DOHH2 (cell line): ENCODE data around the gene EMB.
"Not testable (repeated sequence)": the region's sequence is repeated elsewhere in the genome, so short reads cannot be mapped to it uniquely, and the experiment has no call there.

Experiments
- H3F3A ChIP-seq: fragments of 200-600 bp; sonication (generic), shearing (Covaris generic); 2 replicates; pipeline ENCODE4 v1.6.0; 2016; ENCODE audit warnings: antibody characterized with exemption, mild to moderate bottlenecking; ENCODE audit not compliant: control insufficient read depth, insufficient read depth
- H3K27ac ChIP-seq: fragments of 200-600 bp; sonication (generic); 2 replicates; pipeline ENCODE4 v1.5.1; 2014; ENCODE audit warnings: low read depth, mild to moderate bottlenecking, low read length, moderate library complexity
- H3K27me3 ChIP-seq: fragments of 200-600 bp; sonication (generic); 2 replicates; pipeline ENCODE4 v1.6.1; 2014; ENCODE audit warnings: mild to moderate bottlenecking, low read length, mixed read lengths; ENCODE audit not compliant: control insufficient read depth
- H3K36me3 ChIP-seq: fragments of 200-600 bp; sonication (generic); 2 replicates; pipeline ENCODE4 v1.6.1; 2014; ENCODE audit warnings: mild to moderate bottlenecking, low read length, moderate library complexity, mixed read lengths; ENCODE audit not compliant: control insufficient read depth
- H3K4me1 ChIP-seq: fragments of 200-600 bp; sonication (generic); 2 replicates; pipeline ENCODE4 v1.6.1; 2014; ENCODE audit warnings: mild to moderate bottlenecking, low read length, mixed read lengths; ENCODE audit not compliant: control insufficient read depth
- H3K4me2 ChIP-seq: fragments of 200-600 bp; sonication (generic); 2 replicates; pipeline ENCODE4 v1.6.0; 2014; ENCODE audit warnings: mild to moderate bottlenecking, low read length, moderate library complexity
- H3K4me3 ChIP-seq: fragments of 200-600 bp; sonication (generic); 2 replicates; pipeline ENCODE4 v1.5.1; 2014; ENCODE audit warnings: mild to moderate bottlenecking, low read length, mixed read lengths
- H3K79me2 ChIP-seq: fragments of 200-600 bp; sonication (generic); 2 replicates; pipeline ENCODE4 v1.6.1; 2014; ENCODE audit warnings: mild to moderate bottlenecking, low read length, mixed read lengths; ENCODE audit not compliant: control insufficient read depth
- H3K9me2 ChIP-seq: fragments of 200-600 bp; sonication (generic); replicated peaks from 2 replicates; pipeline ENCODE4 v1.6.1; 2014; ENCODE audit warnings: mild to moderate bottlenecking, low read length, mixed read lengths; ENCODE audit not compliant: control insufficient read depth
- H3K9me3 ChIP-seq: fragments of 200-600 bp; sonication (generic); 2 replicates; pipeline ENCODE4 v1.6.1; 2014; ENCODE audit warnings: antibody characterized with exemption, low read length, mixed read lengths; ENCODE audit not compliant: control insufficient read depth, insufficient read depth
- H4K20me1 ChIP-seq: fragments of 200-600 bp; sonication (generic); 2 replicates; pipeline ENCODE4 v1.6.0; 2014; ENCODE audit warnings: low read depth, mild to moderate bottlenecking, antibody characterized with exemption, low read length, moderate library complexity; ENCODE audit not compliant: control insufficient read depth, insufficient read depth
- EZH2phosphoT487 ChIP-seq: fragments of 200-600 bp; sonication (generic); IDR thresholded peaks from 2 replicates; pipeline ENCODE4 v1.6.1; 2017; ENCODE audit warnings: borderline replicate concordance, mild to moderate bottlenecking, antibody characterized with exemption, low read length, moderate library complexity, mixed read lengths
- TF ChIP-seq, protein P1 (sequence below): fragments of 200-600 bp; sonication (generic); IDR thresholded peaks from one replicate; pipeline ENCODE4 v1.5.1; 2014; ENCODE audit warnings: antibody characterized with exemption, mild to moderate bottlenecking, low read depth, low read length; ENCODE audit not compliant: poor library complexity, severe bottlenecking

EMB gene

DNA sequence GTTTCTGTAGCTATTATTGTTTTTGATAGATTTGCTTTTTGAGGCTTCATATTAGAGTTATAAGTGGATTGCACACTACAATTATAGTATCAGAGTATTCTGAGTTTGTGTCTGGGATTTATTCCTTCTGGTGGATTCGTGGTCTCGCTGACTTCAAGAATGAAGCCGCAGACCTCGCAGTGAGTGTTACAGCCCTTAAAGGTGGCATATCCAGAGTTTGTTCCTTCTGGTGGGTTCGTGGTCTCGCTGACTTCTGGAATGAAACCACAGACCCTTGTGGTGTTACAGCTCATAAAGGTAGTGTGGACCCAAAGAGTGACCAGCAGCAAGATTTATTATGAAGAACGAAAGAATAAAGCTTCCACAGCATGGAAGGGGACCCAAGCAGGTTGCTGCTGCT lies 6.9 kb upstream of the EMB start:
- Histone ChIP-seq H3K4me2 (no peak overlapping the region), H3K4me3 (no peak overlapping the region), H3K27me3 (no peaks in the 10 kb centered on the region), H3K27ac (no peak overlapping the region), H3K4me1 (peaks cover 65% of the 10 kb centered on the region), H4K20me1 (no peaks in the 10 kb centered on the region), H3K36me3 (peaks cover 20% of the 10 kb centered on the region), H3K9me2 (no peaks in the 10 kb centered on the region), H3F3A (peaks cover 9% of the 10 kb centered on the region; the same call in 1 of the 2 replicates), H3K79me2 (peaks cover 2% of the 10 kb centered on the region), H3K9me3 (peaks cover 14% of the 10 kb centered on the region; the same call in 1 of the 2 replicates)
- no peak for TF ChIP-seq EZH2phosphoT487
- TF ChIP-seq, protein P1, sequence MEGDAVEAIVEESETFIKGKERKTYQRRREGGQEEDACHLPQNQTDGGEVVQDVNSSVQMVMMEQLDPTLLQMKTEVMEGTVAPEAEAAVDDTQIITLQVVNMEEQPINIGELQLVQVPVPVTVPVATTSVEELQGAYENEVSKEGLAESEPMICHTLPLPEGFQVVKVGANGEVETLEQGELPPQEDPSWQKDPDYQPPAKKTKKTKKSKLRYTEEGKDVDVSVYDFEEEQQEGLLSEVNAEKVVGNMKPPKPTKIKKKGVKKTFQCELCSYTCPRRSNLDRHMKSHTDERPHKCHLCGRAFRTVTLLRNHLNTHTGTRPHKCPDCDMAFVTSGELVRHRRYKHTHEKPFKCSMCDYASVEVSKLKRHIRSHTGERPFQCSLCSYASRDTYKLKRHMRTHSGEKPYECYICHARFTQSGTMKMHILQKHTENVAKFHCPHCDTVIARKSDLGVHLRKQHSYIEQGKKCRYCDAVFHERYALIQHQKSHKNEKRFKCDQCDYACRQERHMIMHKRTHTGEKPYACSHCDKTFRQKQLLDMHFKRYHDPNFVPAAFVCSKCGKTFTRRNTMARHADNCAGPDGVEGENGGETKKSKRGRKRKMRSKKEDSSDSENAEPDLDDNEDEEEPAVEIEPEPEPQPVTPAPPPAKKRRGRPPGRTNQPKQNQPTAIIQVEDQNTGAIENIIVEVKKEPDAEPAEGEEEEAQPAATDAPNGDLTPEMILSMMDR, result no peak

DNA sequence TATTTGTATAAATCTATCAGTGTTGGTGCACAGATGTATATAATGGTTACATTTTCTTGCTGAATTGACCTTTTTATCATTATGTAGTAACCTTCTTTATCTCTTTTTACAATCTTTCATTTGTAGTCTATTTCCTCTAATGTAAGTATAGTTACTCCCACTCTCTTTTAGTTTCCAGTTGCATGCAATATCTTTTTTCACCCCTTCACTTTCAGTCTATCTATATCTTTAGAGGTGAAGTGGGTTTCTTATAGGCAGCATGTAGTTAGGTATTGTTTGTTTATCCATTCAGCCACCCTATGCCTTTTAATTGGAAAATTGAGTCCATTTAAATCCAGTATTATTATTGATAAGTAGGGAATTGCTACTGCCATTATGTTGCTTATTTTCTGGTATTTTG lies 6.1 kb upstream of the EMB start:
- Histone ChIP-seq H3K4me2 (no peak overlapping the region), H3K4me1 (peaks cover 72% of the 10 kb centered on the region), H3K4me3 (no peak overlapping the region), H3K9me3 (peaks cover 14% of the 10 kb centered on the region; the same call in 1 of the 2 replicates), H3K79me2 (peaks cover 9% of the 10 kb centered on the region), H3K27ac (no peak overlapping the region), H3K36me3 (peaks cover 20% of the 10 kb centered on the region), H3K27me3 (no peaks in the 10 kb centered on the region), H4K20me1 (no peaks in the 10 kb centered on the region), H3K9me2 (no peaks in the 10 kb centered on the region), H3F3A (peaks cover 10% of the 10 kb centered on the region; the same call in 1 of the 2 replicates)
- TF ChIP-seq, protein P1, result no peak
- no peak for TF ChIP-seq EZH2phosphoT487

DNA sequence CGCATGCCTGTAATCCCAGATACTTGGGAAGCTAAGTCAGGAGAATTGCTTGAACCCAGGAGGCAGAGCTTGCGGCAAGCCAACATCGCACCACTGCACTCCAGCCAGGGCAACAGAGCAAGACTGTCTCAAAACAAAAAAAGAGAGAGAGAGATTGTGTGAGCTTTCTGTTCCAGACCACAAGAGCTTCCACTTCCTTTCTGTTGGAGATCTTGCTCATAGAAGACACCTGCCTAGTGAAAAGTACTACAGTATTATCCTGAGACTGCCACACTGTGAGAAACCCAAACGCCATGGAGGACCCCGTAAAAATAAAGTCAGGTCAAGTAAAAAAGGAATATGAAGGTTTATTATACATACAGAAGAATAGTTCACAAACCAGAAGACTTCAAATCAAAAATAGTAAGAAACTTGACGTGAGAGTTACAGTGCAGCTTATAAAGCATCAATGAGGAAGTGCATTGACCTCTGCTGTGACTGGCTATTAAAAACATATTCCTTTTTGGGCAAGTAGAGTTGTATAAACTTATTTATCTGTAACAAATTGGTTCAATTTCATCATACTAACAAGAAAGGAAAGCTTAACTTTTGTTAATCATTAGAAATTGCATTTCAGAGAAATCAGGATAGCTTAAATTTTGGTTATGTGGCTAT lies 4.3 kb upstream of the EMB start:
- Histone ChIP-seq H4K20me1 (no peaks in the 10 kb centered on the region), H3K36me3 (peaks cover 25% of the 10 kb centered on the region), H3K4me1 (peaks cover 77% of the 10 kb centered on the region), H3K9me2 (no peaks in the 10 kb centered on the region), H3K9me3 (peaks cover 14% of the 10 kb centered on the region; the same call in 1 of the 2 replicates), H3K4me3 (peak overlapping the region; percentile 67), H3K79me2 (peaks cover 27% of the 10 kb centered on the region), H3F3A (peaks cover 18% of the 10 kb centered on the region; the same call in 1 of the 2 replicates), H3K4me2 (peak overlapping the region; percentile 79), H3K27me3 (no peaks in the 10 kb centered on the region), H3K27ac (peak overlapping the region; percentile 93)
- TF ChIP-seq, protein P1, result no peak
- no peak for TF ChIP-seq EZH2phosphoT487

DNA sequence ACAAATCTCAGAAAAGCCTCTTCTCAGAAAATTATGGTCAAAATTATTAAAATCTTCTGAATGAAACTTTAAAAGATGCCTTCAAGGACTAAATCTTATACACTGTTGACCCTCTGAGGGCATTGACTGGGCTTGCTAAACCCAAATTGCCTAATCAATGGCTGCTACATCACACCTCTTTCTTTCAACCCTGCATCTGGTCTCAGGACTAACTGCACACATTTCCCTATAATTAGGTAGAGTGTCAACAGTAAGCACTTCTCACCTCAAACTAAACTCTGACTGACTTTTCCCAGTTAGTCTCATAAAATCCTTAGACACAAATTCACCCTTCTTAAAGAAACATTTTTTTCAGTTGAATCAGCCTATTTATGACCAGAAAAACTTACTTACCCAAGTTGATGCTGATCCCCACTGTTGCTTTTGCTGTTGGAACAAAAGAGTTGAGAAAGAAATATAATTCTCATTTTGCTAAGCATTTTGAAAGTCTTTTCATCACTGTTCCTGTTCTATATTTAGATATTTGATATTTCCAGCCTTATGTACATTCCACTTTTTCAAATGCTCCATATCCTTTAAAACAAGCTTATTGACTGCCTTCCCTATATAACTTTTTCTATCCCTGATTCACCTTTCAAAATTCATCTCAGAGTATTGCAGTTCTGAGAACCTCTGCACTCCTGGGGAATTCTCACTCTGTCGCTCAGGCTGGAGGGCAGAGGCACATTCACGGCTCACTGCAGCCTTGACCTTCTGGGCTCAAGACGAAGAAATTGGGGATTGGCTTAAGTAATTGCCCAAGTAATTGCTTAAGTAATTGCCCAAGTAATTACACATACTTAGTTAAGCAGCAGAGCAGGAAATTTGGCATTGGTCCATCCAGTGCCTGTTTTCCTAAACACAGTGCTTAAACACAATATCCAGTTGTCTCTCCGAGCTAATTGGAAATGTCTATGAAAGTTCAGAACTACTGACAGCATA lies 1.8 kb upstream of the EMB start:
- Histone ChIP-seq H3K4me1 (peaks cover 66% of the 10 kb centered on the region), H3K27ac (peak overlapping the region; percentile 94), H3K79me2 (peaks cover 53% of the 10 kb centered on the region), H3K4me3 (peak overlapping the region; percentile 89), H3K36me3 (peaks cover 26% of the 10 kb centered on the region), H3K4me2 (peak overlapping the region; percentile 82), H3F3A (peaks cover 18% of the 10 kb centered on the region; the same call in 1 of the 2 replicates)
- not testable (repeated sequence) for H3K9me2 ChIP-seq, H3K9me3 ChIP-seq, H4K20me1 ChIP-seq, H3K27me3 ChIP-seq
